HG02938 (cell line): ENCODE measurements around the gene CNPY4.

Source experiments
- ATAC-seq: cut with Tn5 transposase; IDR thresholded peaks from one replicate; pipeline ENCODE4 v1.9.1; 2021; ENCODE audit warnings: mild to moderate bottlenecking, moderate library complexity; ENCODE audit not compliant: unreplicated experiment

Gene CNPY4

GRCh38 chr7:100166317-100166940 is 47.0 kb downstream of the CNPY4 start:
- no peak for ATAC-seq

- ATAC-seq, result no peak
Observed at GRCh38 chr7:100166970-100167911, 47.8 kb downstream of the CNPY4 start.

- no peak for ATAC-seq
Observed at GRCh38 chr7:100167912-100168323, 48.5 kb downstream of the CNPY4 start.

- no peak for ATAC-seq
Observed at GRCh38 chr7:100169147-100169850, 49.9 kb downstream of the CNPY4 start.

GRCh38 chr7:100170101-100170897 is 50.9 kb downstream of the CNPY4 start:
- no peak for ATAC-seq

- ATAC-seq, result no peak
Observed at GRCh38 chr7:100171087-100171681, 51.8 kb downstream of the CNPY4 start.

GRCh38 chr7:100171840-100172239 is 52.4 kb downstream of the CNPY4 start:
- no peak for ATAC-seq

- no peak for ATAC-seq
Observed at GRCh38 chr7:100173806-100174495, 54.5 kb downstream of the CNPY4 start.

- ATAC-seq, result no peak
Observed at GRCh38 chr7:100174582-100174981, 55.1 kb downstream of the CNPY4 start.
